ENCODE results near the gene CHL1.

The CHL1 gene

DNA sequence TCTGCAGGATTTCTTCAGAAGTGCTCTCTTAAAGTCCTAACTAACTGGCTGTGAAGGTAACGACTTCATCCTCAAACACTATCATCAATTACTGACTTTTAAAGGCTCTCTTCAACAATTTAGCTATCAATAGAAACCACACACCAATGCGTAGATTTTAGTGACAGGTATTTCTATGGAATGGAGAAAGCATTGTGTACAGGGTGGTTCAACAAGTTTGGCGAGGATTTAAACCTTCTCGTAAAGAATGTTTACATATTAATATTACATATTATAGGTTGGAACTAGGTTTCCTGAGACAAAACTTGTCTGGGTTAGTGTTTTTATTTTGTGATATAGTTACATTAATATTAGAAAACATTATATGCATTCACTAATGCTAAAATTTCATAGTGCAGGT, 233.6 kb downstream of the CHL1 start:
- no peaks in the 10 kb centered on the region for H3K9me3 Mint-ChIP-seq
- H3K27me3 Mint-ChIP-seq: no peaks in the 10 kb centered on the region
- no peak overlapping the region for H3K27ac Mint-ChIP-seq
- no peak for ATAC-seq
- DNase-seq: no peak
- H3K4me3 Mint-ChIP-seq: no peak overlapping the region
- no peaks in the 10 kb centered on the region for H3K4me1 Mint-ChIP-seq

GRCh38 chr3:435161-435560, 238.6 kb downstream of the CHL1 start:
- H3K4me1 Mint-ChIP-seq: no peaks in the 10 kb centered on the region
- no peak overlapping the region for H3K27ac Mint-ChIP-seq
- H3K4me3 Mint-ChIP-seq: no peak overlapping the region
- ATAC-seq: no peak
- peaks cover 0 to 9% of the 10 kb centered on the region in 2 donors for H3K9me3 Mint-ChIP-seq
- H3K27me3 Mint-ChIP-seq: no peaks in the 10 kb centered on the region
- DNase-seq: no peak

- Mint-ChIP-seq H3K27ac (no peak overlapping the region), H3K4me1 (no peaks in the 10 kb centered on the region), H3K27me3 (no peaks in the 10 kb centered on the region), H3K9me3 (peaks cover 2 to 9% of the 10 kb centered on the region in 2 donors), H3K4me3 (no peak overlapping the region)
- no peak for DNase-seq
- no peak for ATAC-seq
Measured at GRCh38 chr3:436053-436452, 239.5 kb downstream of the CHL1 start.

- Mint-ChIP-seq H3K4me1 (no peaks in the 10 kb centered on the region), H3K9me3 (peaks cover 9 to 21% of the 10 kb centered on the region in 2 donors), H3K4me3 (no peak overlapping the region), H3K27ac (no peak overlapping the region), H3K27me3 (no peaks in the 10 kb centered on the region)
- no peak for ATAC-seq
- no peak for DNase-seq
Measured at GRCh38 chr3:440826-441225, 244.3 kb downstream of the CHL1 start.

- Mint-ChIP-seq H3K27ac (no peak overlapping the region), H3K9me3 (peaks cover 6 to 28% of the 10 kb centered on the region in 2 donors), H3K4me1 (no peaks in the 10 kb centered on the region), H3K4me3 (no peak overlapping the region), H3K27me3 (no peaks in the 10 kb centered on the region)
- ATAC-seq (no peak), DNase-seq (no peak)
Measured at GRCh38 chr3:445960-446359, 249.4 kb downstream of the CHL1 start.

DNA sequence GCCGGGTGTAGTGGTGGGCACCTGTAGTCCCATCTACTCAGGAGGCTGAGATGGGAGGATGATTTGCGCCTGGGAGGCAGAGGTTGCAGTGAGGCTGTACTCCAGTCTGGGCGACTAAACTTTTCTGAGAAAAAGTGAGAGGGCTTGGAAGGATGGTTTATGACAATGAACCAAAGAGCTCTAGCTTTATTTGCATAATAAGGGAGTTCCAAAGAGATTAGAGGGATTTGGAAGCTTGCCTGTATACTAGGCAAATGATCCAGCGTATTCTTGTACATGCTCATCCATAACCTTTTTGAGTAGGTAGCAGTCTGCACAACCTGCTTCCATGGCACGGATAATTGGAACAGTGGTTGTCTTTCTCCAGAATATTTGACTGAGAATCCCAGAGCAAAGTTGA, 251.1 kb downstream of the CHL1 start:
- H3K4me3 Mint-ChIP-seq: no peak overlapping the region
- DNase-seq: no peak
- ATAC-seq: no peak
- peaks cover 6 to 23% of the 10 kb centered on the region in 2 donors for H3K9me3 Mint-ChIP-seq
- H3K27ac Mint-ChIP-seq: peak overlapping the region in 1 of 2 donors; percentile 3
- H3K4me1 Mint-ChIP-seq: no peaks in the 10 kb centered on the region
- no peaks in the 10 kb centered on the region for H3K27me3 Mint-ChIP-seq

DNA sequence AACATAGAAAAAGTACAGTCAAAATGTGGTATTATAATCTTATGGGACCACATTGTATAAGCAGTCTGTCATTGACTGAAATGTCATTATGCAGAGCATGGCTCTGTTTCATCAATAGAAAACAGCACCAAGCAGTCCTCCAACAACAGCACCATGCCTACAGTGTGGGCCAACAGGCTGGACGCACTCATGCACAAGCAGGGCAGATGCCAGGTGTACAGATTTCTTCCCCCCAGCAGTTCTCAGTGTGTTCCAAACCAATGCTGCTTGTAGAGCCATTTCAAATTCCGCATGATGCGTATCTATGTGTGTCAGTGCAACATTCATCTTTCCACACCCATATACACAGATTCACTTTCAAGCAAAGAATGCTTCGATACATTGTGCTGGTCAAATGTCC, 253.1 kb downstream of the CHL1 start:
- DNase-seq (no peak), ATAC-seq (no peak)
- H3K4me1 Mint-ChIP-seq: no peaks in the 10 kb centered on the region
- no peaks in the 10 kb centered on the region for H3K27me3 Mint-ChIP-seq
- H3K4me3 Mint-ChIP-seq: no peak overlapping the region
- no peak overlapping the region for H3K27ac Mint-ChIP-seq
- peaks cover 6 to 18% of the 10 kb centered on the region in 2 donors for H3K9me3 Mint-ChIP-seq

GRCh38 chr3:452221-452620, 255.7 kb downstream of the CHL1 start:
- DNase-seq (no peak), ATAC-seq (no peak)
- no peaks in the 10 kb centered on the region for H3K27me3 Mint-ChIP-seq
- peaks cover 0 to 6% of the 10 kb centered on the region in 2 donors for H3K9me3 Mint-ChIP-seq
- no peaks in the 10 kb centered on the region for H3K4me1 Mint-ChIP-seq
- no peak overlapping the region for H3K27ac Mint-ChIP-seq
- H3K4me3 Mint-ChIP-seq: no peak overlapping the region

DNA sequence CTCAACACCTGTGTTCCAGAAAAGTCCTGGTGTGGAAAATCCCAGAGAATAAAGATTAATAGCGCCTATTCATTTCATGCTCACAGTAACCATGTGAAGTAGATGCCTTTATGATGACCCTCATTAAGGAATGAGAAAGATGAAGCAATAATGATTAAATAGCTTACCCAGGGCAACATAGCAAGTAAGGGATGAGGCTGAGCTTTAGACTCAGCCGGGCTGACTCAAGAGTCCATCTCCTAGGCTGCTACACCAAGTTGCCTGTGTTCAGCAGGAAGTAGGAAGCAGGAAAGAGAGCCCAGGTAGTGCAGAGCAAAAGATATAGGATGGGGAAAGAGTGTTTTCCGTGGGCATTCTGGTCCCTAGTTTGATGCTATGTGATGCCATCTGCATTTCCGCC, 256.5 kb downstream of the CHL1 start:
- no peak for ATAC-seq
- peaks cover 0 to 6% of the 10 kb centered on the region in 2 donors for H3K9me3 Mint-ChIP-seq
- H3K4me3 Mint-ChIP-seq: no peak overlapping the region
- no peak overlapping the region for H3K27ac Mint-ChIP-seq
- DNase-seq: no peak
- H3K4me1 Mint-ChIP-seq: no peaks in the 10 kb centered on the region
- no peaks in the 10 kb centered on the region for H3K27me3 Mint-ChIP-seq

GRCh38 chr3:454986-455385, 258.4 kb downstream of the CHL1 start:
- no peak for ATAC-seq
- Mint-ChIP-seq H3K4me1 (no peaks in the 10 kb centered on the region), H3K27me3 (no peaks in the 10 kb centered on the region), H3K9me3 (peaks cover 0 to 6% of the 10 kb centered on the region in 2 donors), H3K4me3 (no peak overlapping the region), H3K27ac (no peak overlapping the region)
- DNase-seq: no peak

GRCh38 chr3:458124-458523, 261.6 kb downstream of the CHL1 start:
- H3K9me3 Mint-ChIP-seq: no peaks in the 10 kb centered on the region
- no peak overlapping the region for H3K27ac Mint-ChIP-seq
- no peak overlapping the region for H3K4me3 Mint-ChIP-seq
- no peaks in the 10 kb centered on the region for H3K4me1 Mint-ChIP-seq
- ATAC-seq: no peak
- H3K27me3 Mint-ChIP-seq: no peaks in the 10 kb centered on the region
- DNase-seq: no peak

DNA sequence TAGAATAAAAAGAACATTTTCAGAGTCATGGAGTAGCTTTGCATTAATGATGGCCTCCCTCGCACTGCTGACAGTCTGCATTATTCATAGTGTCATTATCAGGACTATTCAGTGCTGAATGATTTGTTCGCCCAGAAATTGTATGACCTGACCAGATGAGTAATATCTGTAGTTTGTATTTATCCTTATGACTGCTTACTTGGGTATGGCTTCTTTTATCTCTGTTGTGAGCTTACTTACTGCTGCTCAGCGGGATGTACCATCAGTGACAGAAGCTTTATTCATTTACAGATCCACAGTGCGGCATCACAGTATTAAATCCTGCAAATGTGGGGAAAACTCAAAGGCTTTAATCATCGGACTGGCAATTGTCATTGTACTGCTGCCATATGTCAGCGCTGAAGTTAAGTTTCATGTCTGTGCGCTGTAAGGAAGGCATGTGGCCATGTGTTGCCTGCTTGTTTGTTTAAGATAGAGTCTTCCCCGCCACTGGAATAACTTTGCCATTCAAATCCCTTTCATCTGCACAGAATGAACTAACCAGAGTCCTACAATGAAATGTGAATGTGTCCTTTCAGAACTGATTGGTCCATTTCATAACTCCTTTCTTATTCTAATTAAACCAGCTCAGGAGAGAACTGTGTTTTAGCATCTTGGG, 262.2 kb downstream of the CHL1 start:
- Mint-ChIP-seq H3K27ac (no peak overlapping the region), H3K9me3 (no peaks in the 10 kb centered on the region), H3K27me3 (no peaks in the 10 kb centered on the region), H3K4me3 (no peak overlapping the region), H3K4me1 (no peaks in the 10 kb centered on the region)
- no peak for ATAC-seq
- DNase-seq: no peak
